ENCODE results near the gene CAP2. TPM values are rescaled to one million over a fixed set of nuclear protein-coding genes. Genes with fewer than 3 reads are reported as not detected.

CAP2 gene
- total RNA-seq, 1 experiment from 2014 or later: 11.3 TPM

GRCh38 chr6:17482711-17483110 lies 89.3 kb downstream of the CAP2 start:
- Histone ChIP-seq H3K36me3 (replicated peaks; ENCODE audit: control insufficient read depth, insufficient read depth, low read length) (no peaks in the 10 kb centered on the region; the same call in 1 of the 2 replicates), H3K4me3 (ENCODE audit: insufficient read depth, low read depth, low read length) (no peak overlapping the region), H3K27me3 (ENCODE audit: control insufficient read depth, insufficient read depth, low read length) (no peaks in the 10 kb centered on the region)
- DNase-seq: no peak

GRCh38 chr6:17483391-17484016 lies 90.1 kb downstream of the CAP2 start:
- H3K4me3 ChIP-seq (ENCODE audit: insufficient read depth, low read depth, low read length): no peak overlapping the region
- no peaks in the 10 kb centered on the region; the same call in 1 of the 2 replicates for H3K36me3 ChIP-seq (replicated peaks; ENCODE audit: control insufficient read depth, insufficient read depth, low read length)
- no peaks in the 10 kb centered on the region for H3K27me3 ChIP-seq (ENCODE audit: control insufficient read depth, insufficient read depth, low read length)
- no peak for DNase-seq

- no peak for DNase-seq
- H3K4me3 ChIP-seq (ENCODE audit: insufficient read depth, low read depth, low read length): no peak overlapping the region
- no peaks in the 10 kb centered on the region; the same call in 1 of the 2 replicates for H3K36me3 ChIP-seq (replicated peaks; ENCODE audit: control insufficient read depth, insufficient read depth, low read length)
- H3K27me3 ChIP-seq (ENCODE audit: control insufficient read depth, insufficient read depth, low read length): no peaks in the 10 kb centered on the region
These were observed 90.9 kb downstream of the CAP2 start for GRCh38 chr6:17484201-17484849.

- Histone ChIP-seq H3K27me3 (ENCODE audit: control insufficient read depth, insufficient read depth, low read length) (no peaks in the 10 kb centered on the region), H3K4me3 (ENCODE audit: insufficient read depth, low read depth, low read length) (no peak overlapping the region), H3K36me3 (replicated peaks; ENCODE audit: control insufficient read depth, insufficient read depth, low read length) (no peaks in the 10 kb centered on the region; the same call in 1 of the 2 replicates)
- DNase-seq: no peak
These were observed 91.8 kb downstream of the CAP2 start for GRCh38 chr6:17485181-17485580.

GRCh38 chr6:17485946-17486345 lies 92.6 kb downstream of the CAP2 start:
- Histone ChIP-seq H3K27me3 (ENCODE audit: control insufficient read depth, insufficient read depth, low read length) (no peaks in the 10 kb centered on the region), H3K4me3 (ENCODE audit: insufficient read depth, low read depth, low read length) (no peak overlapping the region), H3K36me3 (replicated peaks; ENCODE audit: control insufficient read depth, insufficient read depth, low read length) (no peaks in the 10 kb centered on the region; the same call in 1 of the 2 replicates)
- no peak for DNase-seq

- H3K27me3 ChIP-seq (ENCODE audit: control insufficient read depth, insufficient read depth, low read length): no peaks in the 10 kb centered on the region
- no peak for DNase-seq
- no peak overlapping the region for H3K4me3 ChIP-seq (ENCODE audit: insufficient read depth, low read depth, low read length)
- no peaks in the 10 kb centered on the region; the same call in 1 of the 2 replicates for H3K36me3 ChIP-seq (replicated peaks; ENCODE audit: control insufficient read depth, insufficient read depth, low read length)
These were observed 93.3 kb downstream of the CAP2 start for GRCh38 chr6:17486680-17487079.

GRCh38 chr6:17490724-17491123 lies 97.3 kb downstream of the CAP2 start:
- no peaks in the 10 kb centered on the region; the same call in 1 of the 2 replicates for H3K36me3 ChIP-seq (replicated peaks; ENCODE audit: control insufficient read depth, insufficient read depth, low read length)
- no peak overlapping the region for H3K4me3 ChIP-seq (ENCODE audit: insufficient read depth, low read depth, low read length)
- no peak for DNase-seq

GRCh38 chr6:17491416-17492142 lies 98.2 kb downstream of the CAP2 start:
- Histone ChIP-seq H3K4me3 (ENCODE audit: insufficient read depth, low read depth, low read length) (no peak overlapping the region), H3K36me3 (replicated peaks; ENCODE audit: control insufficient read depth, insufficient read depth, low read length) (no peaks in the 10 kb centered on the region; the same call in 1 of the 2 replicates), H3K27me3 (ENCODE audit: control insufficient read depth, insufficient read depth, low read length) (no peaks in the 10 kb centered on the region)
- no peak for DNase-seq

More at GRCh38 chr6:17490724-17491123, 97.3 kb downstream of the CAP2 start:
- no peaks in the 10 kb centered on the region for H3K27me3 ChIP-seq (ENCODE audit: control insufficient read depth, insufficient read depth, low read length)

- Histone ChIP-seq H3K36me3 (replicated peaks; ENCODE audit: control insufficient read depth, insufficient read depth, low read length) (no peaks in the 10 kb centered on the region), H3K4me3 (ENCODE audit: insufficient read depth, low read depth, low read length) (no peak overlapping the region), H3K27me3 (ENCODE audit: control insufficient read depth, insufficient read depth, low read length) (no peaks in the 10 kb centered on the region)
- no peak for DNase-seq
These were observed 99.0 kb downstream of the CAP2 start for GRCh38 chr6:17492350-17492749.

- H3K4me3 ChIP-seq (ENCODE audit: insufficient read depth, low read depth, low read length): no peak overlapping the region
- H3K36me3 ChIP-seq (replicated peaks; ENCODE audit: control insufficient read depth, insufficient read depth, low read length): no peaks in the 10 kb centered on the region
- H3K27me3 ChIP-seq (ENCODE audit: control insufficient read depth, insufficient read depth, low read length): no peaks in the 10 kb centered on the region
- DNase-seq: no peak
These were observed 99.9 kb downstream of the CAP2 start for GRCh38 chr6:17493286-17493685.

GRCh38 chr6:17494177-17494576 lies 100.8 kb downstream of the CAP2 start:
- Histone ChIP-seq H3K36me3 (replicated peaks; ENCODE audit: control insufficient read depth, insufficient read depth, low read length) (no peaks in the 10 kb centered on the region), H3K4me3 (ENCODE audit: insufficient read depth, low read depth, low read length) (no peak overlapping the region), H3K27me3 (ENCODE audit: control insufficient read depth, insufficient read depth, low read length) (no peaks in the 10 kb centered on the region)
- DNase-seq: no peak

GRCh38 chr6:17494919-17495318 lies 101.5 kb downstream of the CAP2 start:
- Histone ChIP-seq H3K4me3 (ENCODE audit: insufficient read depth, low read depth, low read length) (no peak overlapping the region), H3K36me3 (replicated peaks; ENCODE audit: control insufficient read depth, insufficient read depth, low read length) (no peaks in the 10 kb centered on the region), H3K27me3 (ENCODE audit: control insufficient read depth, insufficient read depth, low read length) (no peaks in the 10 kb centered on the region)
- no peak for DNase-seq

- Histone ChIP-seq H3K27me3 (ENCODE audit: control insufficient read depth, insufficient read depth, low read length) (no peaks in the 10 kb centered on the region), H3K4me3 (ENCODE audit: insufficient read depth, low read depth, low read length) (no peak overlapping the region), H3K36me3 (replicated peaks; ENCODE audit: control insufficient read depth, insufficient read depth, low read length) (no peaks in the 10 kb centered on the region)
- DNase-seq: no peak
These were observed 104.2 kb downstream of the CAP2 start for GRCh38 chr6:17497535-17498095.

GRCh38 chr6:17501442-17501841 lies 108.0 kb downstream of the CAP2 start:
- no peaks in the 10 kb centered on the region for H3K36me3 ChIP-seq (replicated peaks; ENCODE audit: control insufficient read depth, insufficient read depth, low read length)
- H3K27me3 ChIP-seq (ENCODE audit: control insufficient read depth, insufficient read depth, low read length): no peaks in the 10 kb centered on the region
- no peak for DNase-seq
- H3K4me3 ChIP-seq (ENCODE audit: insufficient read depth, low read depth, low read length): no peak overlapping the region
